Stimulated activated memory B cell treated with anti-CD40 and anti-IgM and Interleukin-4, amounts not matched to agents 10 μg/mL and 1 μg/mL and 100 μg/mL, for 72 hours (primary cell): ENCODE data around the gene WDR59.
"Not testable (repeated sequence)": the region's sequence is repeated elsewhere in the genome, so short reads cannot be mapped to it uniquely, and the experiment has no call there.

ENCODE experiments used
- ATAC-seq: fragments of 150-1000 bp; cut with Tn5 transposase; 2 replicates; pipeline ENCODE4 v1.10.0; 2021
- H3K27ac Mint-ChIP-seq: one replicate; pipeline ENCODE4 v1.8.0; 2022; ENCODE audit warnings: mild to moderate bottlenecking, mixed read lengths
- H3K27me3 Mint-ChIP-seq: one replicate; pipeline ENCODE4 v1.8.0; 2022; ENCODE audit warnings: mixed read lengths
- H3K36me3 Mint-ChIP-seq: one replicate; pipeline ENCODE4 v1.8.0; 2022; ENCODE audit warnings: mixed read lengths
- H3K4me1 Mint-ChIP-seq: one replicate; pipeline ENCODE4 v1.8.0; 2022; ENCODE audit warnings: mixed read lengths
- H3K4me3 Mint-ChIP-seq: one replicate; pipeline ENCODE4 v1.8.0; 2022; ENCODE audit warnings: mild to moderate bottlenecking, moderate library complexity, mixed read lengths
- H3K9me3 Mint-ChIP-seq: one replicate; pipeline ENCODE4 v1.8.0; 2022; ENCODE audit warnings: mixed read lengths

WDR59 gene

GRCh38 chr16:74921051-74921450 is 63.9 kb downstream of the WDR59 start:
- H3K27ac Mint-ChIP-seq: no peak overlapping the region
- H3K36me3 Mint-ChIP-seq: peaks cover 90% of the 10 kb centered on the region
- peaks cover 3% of the 10 kb centered on the region for H3K9me3 Mint-ChIP-seq
- no peaks in the 10 kb centered on the region for H3K4me1 Mint-ChIP-seq
- H3K4me3 Mint-ChIP-seq: no peak overlapping the region
- no peak for ATAC-seq
- no peaks in the 10 kb centered on the region for H3K27me3 Mint-ChIP-seq

GRCh38 chr16:74909665-74910064 is 75.3 kb downstream of the WDR59 start:
- Mint-ChIP-seq H3K36me3 (peaks cover 90% of the 10 kb centered on the region), H3K4me1 (no peaks in the 10 kb centered on the region), H3K27me3 (no peaks in the 10 kb centered on the region), H3K27ac (no peak overlapping the region), H3K9me3 (peaks cover 7% of the 10 kb centered on the region), H3K4me3 (no peak overlapping the region)
- no peak for ATAC-seq

GRCh38 chr16:74908759-74909158 is 76.2 kb downstream of the WDR59 start:
- not testable (repeated sequence) for H3K27me3 Mint-ChIP-seq, H3K27ac Mint-ChIP-seq, H3K4me1 Mint-ChIP-seq, ATAC-seq, H3K4me3 Mint-ChIP-seq, H3K9me3 Mint-ChIP-seq
- H3K36me3 Mint-ChIP-seq: peaks cover 90% of the 10 kb centered on the region

- no peaks in the 10 kb centered on the region for H3K9me3 Mint-ChIP-seq
- no peak overlapping the region for H3K27ac Mint-ChIP-seq
- ATAC-seq: no peak
- no peaks in the 10 kb centered on the region for H3K4me1 Mint-ChIP-seq
- no peaks in the 10 kb centered on the region for H3K27me3 Mint-ChIP-seq
- H3K4me3 Mint-ChIP-seq: no peak overlapping the region
- peaks cover 84% of the 10 kb centered on the region for H3K36me3 Mint-ChIP-seq
Observed at GRCh38 chr16:74903901-74904678, 80.8 kb downstream of the WDR59 start.

- no peaks in the 10 kb centered on the region for H3K27me3 Mint-ChIP-seq
- no peaks in the 10 kb centered on the region for H3K9me3 Mint-ChIP-seq
- peaks cover 86% of the 10 kb centered on the region for H3K36me3 Mint-ChIP-seq
- no peak overlapping the region for H3K4me3 Mint-ChIP-seq
- H3K27ac Mint-ChIP-seq: no peak overlapping the region
- no peaks in the 10 kb centered on the region for H3K4me1 Mint-ChIP-seq
- no peak for ATAC-seq
Observed at GRCh38 chr16:74903120-74903519, 81.8 kb downstream of the WDR59 start.

- Mint-ChIP-seq H3K4me1 (no peaks in the 10 kb centered on the region), H3K27me3 (no peaks in the 10 kb centered on the region), H3K27ac (no peak overlapping the region), H3K9me3 (no peaks in the 10 kb centered on the region), H3K4me3 (no peak overlapping the region), H3K36me3 (peaks cover 80% of the 10 kb centered on the region)
- no peak for ATAC-seq
Observed at GRCh38 chr16:74902161-74902560, 82.8 kb downstream of the WDR59 start.

- Mint-ChIP-seq H3K9me3 (no peaks in the 10 kb centered on the region), H3K36me3 (peaks cover 78% of the 10 kb centered on the region), H3K27ac (no peak overlapping the region), H3K4me1 (no peaks in the 10 kb centered on the region), H3K27me3 (no peaks in the 10 kb centered on the region), H3K4me3 (no peak overlapping the region)
- ATAC-seq: no peak
Observed at GRCh38 chr16:74901606-74902005, 83.3 kb downstream of the WDR59 start.

GRCh38 chr16:74899816-74900215 is 85.1 kb downstream of the WDR59 start:
- H3K9me3 Mint-ChIP-seq: no peaks in the 10 kb centered on the region
- H3K27me3 Mint-ChIP-seq: no peaks in the 10 kb centered on the region
- no peak overlapping the region for H3K27ac Mint-ChIP-seq
- no peak overlapping the region for H3K4me3 Mint-ChIP-seq
- H3K36me3 Mint-ChIP-seq: peaks cover 68% of the 10 kb centered on the region
- no peaks in the 10 kb centered on the region for H3K4me1 Mint-ChIP-seq
- ATAC-seq: no peak

- H3K36me3 Mint-ChIP-seq: peaks cover 65% of the 10 kb centered on the region
- no peaks in the 10 kb centered on the region for H3K4me1 Mint-ChIP-seq
- no peak overlapping the region for H3K4me3 Mint-ChIP-seq
- no peak overlapping the region for H3K27ac Mint-ChIP-seq
- no peaks in the 10 kb centered on the region for H3K9me3 Mint-ChIP-seq
- no peak for ATAC-seq
- no peaks in the 10 kb centered on the region for H3K27me3 Mint-ChIP-seq
Observed at GRCh38 chr16:74898659-74899058, 86.3 kb downstream of the WDR59 start.

- Mint-ChIP-seq H3K27me3 (no peaks in the 10 kb centered on the region), H3K36me3 (peaks cover 67% of the 10 kb centered on the region), H3K27ac (no peak overlapping the region)
Observed at GRCh38 chr16:74896389-74897370, 88.2 kb downstream of the WDR59 start.

GRCh38 chr16:74893541-74893940 is 91.4 kb downstream of the WDR59 start:
- Mint-ChIP-seq H3K4me3 (no peak overlapping the region), H3K27ac (no peak overlapping the region), H3K36me3 (peaks cover 68% of the 10 kb centered on the region), H3K9me3 (no peaks in the 10 kb centered on the region), H3K4me1 (no peaks in the 10 kb centered on the region), H3K27me3 (no peaks in the 10 kb centered on the region)
- no peak for ATAC-seq

More at GRCh38 chr16:74896389-74897370, 88.2 kb downstream of the WDR59 start:
- no peaks in the 10 kb centered on the region for H3K9me3 Mint-ChIP-seq
- no peak overlapping the region for H3K4me3 Mint-ChIP-seq
- no peak for ATAC-seq
- H3K4me1 Mint-ChIP-seq: no peaks in the 10 kb centered on the region

GRCh38 chr16:74892574-74893461 is 92.1 kb downstream of the WDR59 start:
- no peak overlapping the region for H3K4me3 Mint-ChIP-seq
- peaks cover 69% of the 10 kb centered on the region for H3K36me3 Mint-ChIP-seq
- no peaks in the 10 kb centered on the region for H3K9me3 Mint-ChIP-seq
- no peak overlapping the region for H3K27ac Mint-ChIP-seq
- H3K4me1 Mint-ChIP-seq: no peaks in the 10 kb centered on the region
- no peaks in the 10 kb centered on the region for H3K27me3 Mint-ChIP-seq
- ATAC-seq: no peak

- H3K9me3 Mint-ChIP-seq: no peaks in the 10 kb centered on the region
- no peak overlapping the region for H3K27ac Mint-ChIP-seq
- no peaks in the 10 kb centered on the region for H3K27me3 Mint-ChIP-seq
- peaks cover 98% of the 10 kb centered on the region for H3K36me3 Mint-ChIP-seq
- no peaks in the 10 kb centered on the region for H3K4me1 Mint-ChIP-seq
- ATAC-seq: no peak
- H3K4me3 Mint-ChIP-seq: no peak overlapping the region
Observed at GRCh38 chr16:74888888-74889287, 96.0 kb downstream of the WDR59 start.

GRCh38 chr16:74888232-74888862 is 96.6 kb downstream of the WDR59 start:
- Mint-ChIP-seq H3K4me3 (no peak overlapping the region), H3K9me3 (no peaks in the 10 kb centered on the region), H3K27ac (no peak overlapping the region), H3K36me3 (peaks cover 98% of the 10 kb centered on the region), H3K4me1 (no peaks in the 10 kb centered on the region), H3K27me3 (no peaks in the 10 kb centered on the region)
- no peak for ATAC-seq
